ENCODE results near the gene GRIA3. TPM values are rescaled to one million over a fixed set of nuclear protein-coding genes. Genes with fewer than 3 reads are reported as not detected.

Gene GRIA3
- total RNA-seq, 2 donors from 2014 or later = not detected

DNA sequence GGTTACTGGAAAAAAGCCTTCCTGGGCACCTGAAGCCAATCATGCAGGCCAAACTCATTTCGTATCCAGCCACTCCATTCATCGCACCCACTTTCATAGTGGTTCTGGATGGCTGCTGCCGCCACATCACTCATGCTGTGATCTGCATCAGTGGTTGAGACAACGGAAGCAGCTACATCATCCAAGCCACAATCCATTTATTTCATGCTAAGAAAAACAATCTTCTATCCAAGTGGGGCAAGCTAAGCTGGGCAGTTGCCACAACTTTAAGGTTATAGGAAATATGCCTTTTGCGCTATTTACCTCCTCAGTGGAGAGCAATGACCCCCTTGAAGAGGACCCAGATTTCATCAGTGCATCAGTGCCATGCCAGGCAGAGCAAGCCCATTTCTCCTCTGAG is 124.6 kb downstream of the GRIA3 start:
- no peak for DNase-seq
- no peaks in the 10 kb centered on the region for H3K27me3 Mint-ChIP-seq (ENCODE audit: low read depth)
- no peaks in the 10 kb centered on the region for H3K9me3 Mint-ChIP-seq
- no peaks in the 10 kb centered on the region for H3K36me3 Mint-ChIP-seq (ENCODE audit: insufficient read depth in 2 of 2)
- H3K4me3 Mint-ChIP-seq = no peak overlapping the region
- no peak overlapping the region for H3K27ac Mint-ChIP-seq
- no peak for ATAC-seq (replicated peaks in 1 of 2)
- no peaks in the 10 kb centered on the region for H3K4me1 Mint-ChIP-seq (ENCODE audit: low read depth)

GRCh38 chrX:123310112-123310511 is 126.0 kb downstream of the GRIA3 start:
- Mint-ChIP-seq H3K27me3 (ENCODE audit: low read depth) (peaks cover 7% of the 10 kb centered on the region), H3K27ac (no peak overlapping the region), H3K36me3 (ENCODE audit: insufficient read depth in 2 of 2) (no peaks in the 10 kb centered on the region), H3K4me3 (no peak overlapping the region), H3K9me3 (no peaks in the 10 kb centered on the region), H3K4me1 (ENCODE audit: low read depth) (no peaks in the 10 kb centered on the region)
- no peak for ATAC-seq (replicated peaks in 1 of 2)
- no peak for DNase-seq

DNA sequence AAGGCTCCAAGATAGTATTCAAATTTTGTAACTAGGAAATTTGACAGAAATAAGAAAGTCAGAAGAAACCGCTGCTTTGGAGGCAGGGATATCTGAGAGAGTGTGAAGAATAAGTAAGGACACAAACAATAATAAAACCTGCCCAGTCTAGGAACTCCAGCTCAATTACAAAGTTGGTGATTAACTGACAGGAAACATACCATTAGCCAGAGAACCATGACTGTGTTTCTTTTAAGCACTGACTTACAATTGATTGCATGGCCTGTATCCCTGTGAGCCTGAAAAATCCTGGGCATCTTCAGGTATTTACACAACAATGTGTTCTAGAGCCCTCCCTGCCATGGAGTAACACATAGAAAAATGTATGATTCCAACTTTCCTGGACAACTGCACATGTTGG is 127.4 kb downstream of the GRIA3 start:
- ATAC-seq (replicated peaks in 1 of 2) = no peak

DNA sequence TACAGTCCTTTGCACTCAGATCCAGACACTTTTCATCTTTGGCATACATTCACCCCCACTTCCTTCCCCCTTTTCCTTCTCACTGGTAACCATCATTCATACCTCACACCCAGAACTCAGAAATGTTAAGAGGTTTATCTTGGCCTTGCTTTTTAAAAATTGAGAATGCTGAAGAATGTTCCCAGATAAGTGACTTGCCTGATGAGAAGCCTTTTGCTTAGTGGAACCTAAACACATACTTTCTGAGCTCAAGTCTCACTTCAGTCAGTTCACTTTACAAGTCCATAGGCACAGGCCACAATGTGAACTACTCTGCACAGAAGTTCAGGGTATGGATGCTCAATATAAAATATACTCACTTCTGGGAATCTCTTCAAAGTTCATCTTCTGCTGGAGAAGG is 129.4 kb downstream of the GRIA3 start:
- Mint-ChIP-seq H3K9me3 (no peaks in the 10 kb centered on the region), H3K27me3 (ENCODE audit: low read depth) (peaks cover 7% of the 10 kb centered on the region), H3K36me3 (ENCODE audit: insufficient read depth in 2 of 2) (no peaks in the 10 kb centered on the region), H3K27ac (no peak overlapping the region), H3K4me3 (no peak overlapping the region), H3K4me1 (ENCODE audit: low read depth) (no peaks in the 10 kb centered on the region)
- no peak for DNase-seq
- ATAC-seq (replicated peaks in 1 of 2) = no peak

More for the DNA sequence above, 127.4 kb downstream of the GRIA3 start:
- DNase-seq = no peak
- Mint-ChIP-seq H3K36me3 (ENCODE audit: insufficient read depth in 2 of 2) (no peaks in the 10 kb centered on the region), H3K4me3 (no peak overlapping the region), H3K27me3 (ENCODE audit: low read depth) (peaks cover 7% of the 10 kb centered on the region), H3K9me3 (no peaks in the 10 kb centered on the region), H3K4me1 (ENCODE audit: low read depth) (no peaks in the 10 kb centered on the region), H3K27ac (no peak overlapping the region)

DNA sequence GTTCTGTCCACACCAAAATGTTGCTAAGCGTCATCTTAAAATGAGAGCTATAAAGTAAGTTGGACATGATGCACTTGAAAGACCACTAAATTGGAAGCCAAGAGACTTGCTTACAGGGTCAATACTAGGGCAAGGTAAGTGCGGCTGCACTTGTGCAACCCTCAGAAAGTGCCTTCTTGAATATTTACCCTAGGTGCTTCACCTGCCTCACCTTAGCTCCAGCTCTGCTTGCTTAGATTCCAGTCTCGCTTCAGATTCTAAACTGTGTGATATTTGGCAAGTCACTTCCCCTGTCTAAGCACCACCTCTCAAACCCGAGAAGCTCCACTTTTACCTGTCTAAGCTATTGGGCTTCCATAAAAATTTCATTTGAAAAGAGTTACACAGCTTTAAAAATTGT is 136.5 kb downstream of the GRIA3 start:
- Mint-ChIP-seq H3K27me3 (ENCODE audit: low read depth) (peaks cover 12% of the 10 kb centered on the region), H3K9me3 (no peaks in the 10 kb centered on the region), H3K27ac (no peak overlapping the region), H3K36me3 (ENCODE audit: insufficient read depth in 2 of 2) (no peaks in the 10 kb centered on the region), H3K4me3 (no peak overlapping the region), H3K4me1 (ENCODE audit: low read depth) (no peaks in the 10 kb centered on the region)
- no peak for ATAC-seq (replicated peaks in 1 of 2)
- DNase-seq = no peak

GRCh38 chrX:123322536-123322935 is 138.5 kb downstream of the GRIA3 start:
- Mint-ChIP-seq H3K4me1 (ENCODE audit: low read depth) (no peaks in the 10 kb centered on the region), H3K9me3 (no peaks in the 10 kb centered on the region), H3K36me3 (ENCODE audit: insufficient read depth in 2 of 2) (no peaks in the 10 kb centered on the region), H3K27me3 (ENCODE audit: low read depth) (peaks cover 17% of the 10 kb centered on the region), H3K27ac (no peak overlapping the region), H3K4me3 (no peak overlapping the region)
- ATAC-seq (replicated peaks in 1 of 2) (no peak), DNase-seq (no peak)

- no peaks in the 10 kb centered on the region for H3K9me3 Mint-ChIP-seq
- H3K27me3 Mint-ChIP-seq (ENCODE audit: low read depth) = peaks cover 23% of the 10 kb centered on the region
- H3K4me3 Mint-ChIP-seq = no peak overlapping the region
- H3K27ac Mint-ChIP-seq = no peak overlapping the region
- DNase-seq (no peak), ATAC-seq (replicated peaks in 1 of 2) (peak in 1 of 2 donors; percentile 62)
- no peaks in the 10 kb centered on the region for H3K4me1 Mint-ChIP-seq (ENCODE audit: low read depth)
- no peaks in the 10 kb centered on the region for H3K36me3 Mint-ChIP-seq (ENCODE audit: insufficient read depth in 2 of 2)
These were observed 140.5 kb downstream of the GRIA3 start for GRCh38 chrX:123324625-123325024.

- no peaks in the 10 kb centered on the region for H3K36me3 Mint-ChIP-seq (ENCODE audit: insufficient read depth in 2 of 2)
- ATAC-seq (replicated peaks in 1 of 2) (no peak), DNase-seq (no peak)
- no peaks in the 10 kb centered on the region for H3K4me1 Mint-ChIP-seq (ENCODE audit: low read depth)
- H3K9me3 Mint-ChIP-seq = no peaks in the 10 kb centered on the region
- no peak overlapping the region for H3K4me3 Mint-ChIP-seq
- no peak overlapping the region for H3K27ac Mint-ChIP-seq
- H3K27me3 Mint-ChIP-seq (ENCODE audit: low read depth) = peaks cover 10% of the 10 kb centered on the region
These were observed 146.3 kb downstream of the GRIA3 start for GRCh38 chrX:123330229-123330942.

GRCh38 chrX:123331349-123331748 is 147.3 kb downstream of the GRIA3 start:
- Mint-ChIP-seq H3K27ac (peak overlapping the region; percentile 38), H3K4me1 (ENCODE audit: low read depth) (no peaks in the 10 kb centered on the region), H3K4me3 (no peak overlapping the region), H3K9me3 (no peaks in the 10 kb centered on the region), H3K27me3 (ENCODE audit: low read depth) (peaks cover 8% of the 10 kb centered on the region), H3K36me3 (ENCODE audit: insufficient read depth in 2 of 2) (no peaks in the 10 kb centered on the region)
- DNase-seq (no peak), ATAC-seq (replicated peaks in 1 of 2) (no peak)

- Mint-ChIP-seq H3K27ac (no peak overlapping the region), H3K4me1 (ENCODE audit: low read depth) (no peaks in the 10 kb centered on the region), H3K9me3 (no peaks in the 10 kb centered on the region), H3K27me3 (ENCODE audit: low read depth) (peaks cover 6% of the 10 kb centered on the region), H3K36me3 (ENCODE audit: insufficient read depth in 2 of 2) (no peaks in the 10 kb centered on the region), H3K4me3 (no peak overlapping the region)
- DNase-seq (no peak), ATAC-seq (replicated peaks in 1 of 2) (no peak)
These were observed 147.8 kb downstream of the GRIA3 start for GRCh38 chrX:123331859-123332258.

DNA sequence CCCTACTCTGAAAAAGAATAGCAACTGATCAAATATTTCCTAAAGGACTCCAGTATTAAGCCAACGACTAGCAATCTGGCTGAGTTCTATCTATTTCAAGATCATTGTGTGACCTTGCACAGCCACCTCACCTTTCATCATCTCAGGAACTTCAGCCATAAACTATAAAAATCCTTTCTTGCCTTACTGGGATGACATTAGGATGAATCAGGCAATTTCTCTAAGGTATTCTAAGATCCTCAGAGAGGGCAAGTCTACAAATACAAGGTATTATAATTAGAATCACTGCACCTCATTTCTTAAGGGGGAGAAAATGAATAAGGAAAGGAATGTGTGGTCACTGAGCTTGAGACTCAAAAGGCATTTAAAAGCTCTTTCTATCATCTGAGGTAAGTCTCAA is 152.6 kb downstream of the GRIA3 start:
- Mint-ChIP-seq H3K27me3 (ENCODE audit: low read depth) (no peaks in the 10 kb centered on the region), H3K9me3 (peaks cover 0 to 3% of the 10 kb centered on the region in 2 donors), H3K36me3 (ENCODE audit: insufficient read depth in 2 of 2) (no peaks in the 10 kb centered on the region), H3K27ac (no peak overlapping the region), H3K4me1 (ENCODE audit: low read depth) (no peaks in the 10 kb centered on the region), H3K4me3 (no peak overlapping the region)
- ATAC-seq (replicated peaks in 1 of 2) (no peak), DNase-seq (no peak)

- no peaks in the 10 kb centered on the region for H3K36me3 Mint-ChIP-seq (ENCODE audit: insufficient read depth in 2 of 2)
- ATAC-seq (replicated peaks in 1 of 2) (no peak), DNase-seq (no peak)
- H3K4me3 Mint-ChIP-seq = no peak overlapping the region
- no peaks in the 10 kb centered on the region for H3K4me1 Mint-ChIP-seq (ENCODE audit: low read depth)
- peaks cover 0 to 3% of the 10 kb centered on the region in 2 donors for H3K9me3 Mint-ChIP-seq
- H3K27me3 Mint-ChIP-seq (ENCODE audit: low read depth) = no peaks in the 10 kb centered on the region
- H3K27ac Mint-ChIP-seq = no peak overlapping the region
These were observed 154.0 kb downstream of the GRIA3 start for GRCh38 chrX:123337886-123338639.

GRCh38 chrX:123339221-123339905 is 155.3 kb downstream of the GRIA3 start:
- Mint-ChIP-seq H3K9me3 (peaks cover 0 to 3% of the 10 kb centered on the region in 2 donors), H3K27ac (no peak overlapping the region), H3K36me3 (ENCODE audit: insufficient read depth in 2 of 2) (no peaks in the 10 kb centered on the region), H3K27me3 (ENCODE audit: low read depth) (peaks cover 4% of the 10 kb centered on the region), H3K4me1 (ENCODE audit: low read depth) (no peaks in the 10 kb centered on the region), H3K4me3 (no peak overlapping the region)
- DNase-seq (no peak), ATAC-seq (replicated peaks in 1 of 2) (peak in 1 of 2 donors; percentile 78)

Measured in activated T-cell treated with anti-CD3 and anti-CD28 coated beads, Interleukin-2, amount 50 U/mL, for 72 hours (primary cell).